Sigmoid colon (tissue), 4 donors: ENCODE data around the gene MT1A.

Source experiments
- CTCF ChIP-seq, 4 experiments: fragments of 450-650 bp in 3 of 4; fragments of 200-600 bp in 1 of 4; IDR thresholded peaks; one replicate each; pipeline ENCODE4 v1.5.1; 2016 to 2019; ENCODE audit warnings: antibody characterized with exemption in 4 of 4, mild to moderate bottlenecking in 3 of 4, moderate library complexity in 2 of 4
- POLR2AphosphoS5 ChIP-seq, 4 donors: sonication (generic); formaldehyde crosslinking; IDR thresholded peaks; one replicate each; pipeline ENCODE4 v1.6.1; 2017; ENCODE audit warnings: antibody characterized with exemption in 4 of 4

- TF ChIP-seq CTCF (IDR thresholded peaks at IDR 0.05) (peak in 3 of 4 experiments; percentile 44 to 57 (median 47)), POLR2AphosphoS5 (IDR thresholded peaks at IDR 0.05) (no peak)
These were observed 35.5 kb downstream of the MT1A start for GRCh38 chr16:56673921-56674320.
